Activated naive CD4-positive, alpha-beta T cell treated with anti-CD3 and anti-CD28 coated beads, Interleukin-2, amount 10 ng/mL, durations not matched to agents 5 hours and 36 hours (primary cell): ENCODE measurements around the gene CCL18. TPM values are rescaled to one million over a fixed set of nuclear protein-coding genes. Genes with fewer than 3 reads are reported as not detected.

ENCODE experiments used
- total RNA-seq, 2 experiments: library from RNA; stranded (reverse); gene quantifications; one replicate each; pipeline ENCODE4 v1.2.3, GENCODE V29; 2021

CCL18 gene
- not detected for total RNA-seq

GRCh38 chr17:36063786-36064541 lies at the start of gene CCL18:
CCL18 (plus strand) TSS chr17:36064272; CDS start chr17:36064343, 71 bp downstream.

GRCh38 chr17:36017799-36018198 lies 46.3 kb upstream of the CCL18 start, which contains the start of gene CCL23:
CCL23 (minus strand) TSS chr17:36017972; CDS start chr17:36017897, 75 bp downstream.

GRCh38 chr17:36089888-36090836 lies 26.1 kb downstream of the CCL18 start, which contains the start of gene CCL3:
CCL3 (minus strand) TSS chr17:36090143; CDS start chr17:36090058, 85 bp downstream.

GRCh38 chr17:36103401-36103975 lies 39.4 kb downstream of the CCL18 start, which contains the start of gene CCL4:
CCL4 (plus strand) TSS chr17:36103827; CDS start chr17:36103906, 79 bp downstream.

Other genes with a start within 250 kb of the CCL18 start
- under 1 TPM in 1 of 2 experiments, not detected in 1; 0.22 TPM for gene HEATR9, start 195.4 kb upstream of the CCL18 start, total RNA-seq
- 10 to 100 TPM; 30.5 to 32.7 TPM for gene CCL5, start 183.9 kb upstream of the CCL18 start, total RNA-seq
- 10 to 100 TPM in 1 of 2 experiments, 1 to 10 TPM in 1; 9.1 to 10.5 TPM for gene RDM1, start 133.5 kb upstream of the CCL18 start, total RNA-seq
- gene LYZL6, start 120.6 kb upstream of the CCL18 start, total RNA-seq = not detected
- gene CCL16, start 82.8 kb upstream of the CCL18 start, total RNA-seq = not detected
- gene CCL14, start 77.5 kb upstream of the CCL18 start, total RNA-seq = not detected
- not detected for gene CCL15, start 62.7 kb upstream of the CCL18 start, total RNA-seq
- not detected for gene CCL23, start 46.3 kb upstream of the CCL18 start, total RNA-seq
- gene CCL3, start 25.9 kb downstream of the CCL18 start, total RNA-seq = 1 to 10 TPM; 7.3 to 8.8 TPM
- 1 to 10 TPM; 3.1 to 3.6 TPM for gene CCL4, start 39.6 kb downstream of the CCL18 start, total RNA-seq
- 1 to 10 TPM; 8.1 to 8.4 TPM for gene TBC1D3B, start 112.4 kb downstream of the CCL18 start, total RNA-seq
- under 1 TPM in 1 of 2 experiments, not detected in 1; 0.28 TPM for gene CCL3L1, start 132.5 kb downstream of the CCL18 start, total RNA-seq
- gene CCL4L2, start 146.8 kb downstream of the CCL18 start, total RNA-seq = not detected
- gene TBC1D3I, start 200.3 kb downstream of the CCL18 start, total RNA-seq = under 1 TPM; 0.17 to 0.18 TPM